Hepatocyte (in vitro differentiated cells): ENCODE data around the gene NRG2. TPM values are rescaled to one million over a fixed set of nuclear protein-coding genes. Genes with fewer than 3 reads are reported as not detected.

Experiments
- DNase-seq: peaks from one replicate; pipeline ENCODE4 v3.0.0-alpha.2; 2016; ENCODE audit warnings: low spot score
- H2AFZ ChIP-seq: fragments of 200-600 bp; sonication (generic); 2 replicates; pipeline ENCODE4 v1.6.0; 2016; ENCODE audit warnings: antibody characterized with exemption, mild to moderate bottlenecking
- H3K27ac ChIP-seq: fragments of 200-600 bp; sonication (generic); 2 replicates; pipeline ENCODE4 v1.5.1; 2016; ENCODE audit warnings: mild to moderate bottlenecking
- H3K27me3 ChIP-seq: fragments of 200-600 bp; sonication (generic); 2 replicates; pipeline ENCODE4 v1.6.1; 2016
- H3K36me3 ChIP-seq: fragments of 200-600 bp; sonication (generic); replicated peaks from 2 replicates; pipeline ENCODE4 v1.5.1; 2016; ENCODE audit warnings: low read depth; ENCODE audit not compliant: insufficient read depth
- H3K4me1 ChIP-seq: fragments of 200-600 bp; sonication (generic); 2 replicates; pipeline ENCODE4 v1.5.1; 2016; ENCODE audit warnings: mild to moderate bottlenecking, moderate library complexity; ENCODE audit not compliant: insufficient read depth
- H3K4me2 ChIP-seq: fragments of 200-600 bp; sonication (generic); 2 replicates; pipeline ENCODE4 v1.6.0; 2016
- H3K4me3 ChIP-seq: fragments of 200-600 bp; sonication (generic); 2 replicates; pipeline ENCODE4 v1.5.1; 2016; ENCODE audit warnings: mild to moderate bottlenecking
- H3K79me2 ChIP-seq: fragments of 200-600 bp; sonication (generic); 2 replicates; pipeline ENCODE4 v1.6.0; 2017; ENCODE audit warnings: mild to moderate bottlenecking
- H3K9me2 ChIP-seq: fragments of 200-600 bp; sonication (generic); replicated peaks from 2 replicates; pipeline ENCODE4 v1.6.0; 2017; ENCODE audit warnings: mild to moderate bottlenecking; ENCODE audit not compliant: insufficient read depth
- H3K9me3 ChIP-seq: fragments of 200-600 bp; sonication (generic); 2 replicates; pipeline ENCODE4 v1.5.1; 2016; ENCODE audit warnings: low read depth, mild to moderate bottlenecking
- H4K20me1 ChIP-seq: fragments of 200-600 bp; sonication (generic); 2 replicates; pipeline ENCODE4 v1.6.0; 2016; ENCODE audit warnings: mild to moderate bottlenecking; ENCODE audit not compliant: insufficient read depth, poor library complexity, severe bottlenecking
- CTCF ChIP-seq: fragments of 200-600 bp; sonication (generic); IDR thresholded peaks from 2 replicates; pipeline ENCODE4 v1.5.1; 2016; ENCODE audit warnings: antibody characterized with exemption, mild to moderate bottlenecking; ENCODE audit not compliant: poor library complexity
- EZH2 ChIP-seq: fragments of 200-600 bp; sonication (generic); IDR thresholded peaks from 2 replicates; pipeline ENCODE4 v1.6.1; 2016; ENCODE audit warnings: antibody characterized with exemption, mild to moderate bottlenecking, borderline replicate concordance
- EZH2phosphoT487 ChIP-seq: fragments of 200-600 bp; sonication (generic); IDR thresholded peaks from one replicate; pipeline ENCODE4 v1.6.1; 2018; ENCODE audit warnings: antibody characterized with exemption, mild to moderate bottlenecking, low read depth, moderate library complexity; ENCODE audit not compliant: unreplicated experiment, severe bottlenecking
- WGBS: methylation state at CpG from one replicate; pipeline ENCODE4 v1.1.6; 2016; ENCODE audit warnings: low lambda C conversion rate; ENCODE audit errors: missing lambda C conversion rate; 5-methylcytosine and 5-hydroxymethylcytosine counted together
- polyA plus RNA-seq: library from polyadenylated mRNA; unstranded; fragments of >200 nt; fragmentation: Nextera tagmentation; extraction: Ambion mirVana; gene quantifications from 2 replicates; pipeline ENCODE4 v1.2.1, GENCODE V29; 2016
- total RNA-seq: library from RNA; depleted of rRNA; stranded (reverse); fragments of >200 nt; gene quantifications from 2 replicates; pipeline ENCODE4 v1.2.3, GENCODE V29; 2014

Gene NRG2
- total and polyA plus RNA-seq, 2 experiments from 2014 or later = 1.4 to 1.5 TPM

GRCh38 chr5:139882961-139883539 is 160.0 kb downstream of the NRG2 start:
- Histone ChIP-seq H3K9me3 (no peaks in the 10 kb centered on the region), H3K27ac (peak overlapping the region; percentile 37), H3K9me2 (no peaks in the 10 kb centered on the region), H3K79me2 (no peaks in the 10 kb centered on the region), H4K20me1 (no peaks in the 10 kb centered on the region), H3K4me3 (no peak overlapping the region), H3K4me2 (no peak overlapping the region), H3K27me3 (peaks cover 10% of the 10 kb centered on the region), H3K4me1 (peaks cover 31% of the 10 kb centered on the region), H2AFZ (no peak overlapping the region), H3K36me3 (no peaks in the 10 kb centered on the region)
- 38% methylated on average over 6 of the region's 10 CpGs for WGBS
- TF ChIP-seq EZH2phosphoT487 = no peak
- no peak for TF ChIP-seq EZH2
- TF ChIP-seq CTCF = no peak
- DNase-seq = peak; percentile 34

- no peak for TF ChIP-seq CTCF
- TF ChIP-seq EZH2phosphoT487 = no peak
- no peak for TF ChIP-seq EZH2
- Histone ChIP-seq H2AFZ (no peak overlapping the region), H3K4me1 (peaks cover 31% of the 10 kb centered on the region), H3K4me3 (no peak overlapping the region), H3K27me3 (peaks cover 10% of the 10 kb centered on the region), H3K36me3 (no peaks in the 10 kb centered on the region), H3K4me2 (no peak overlapping the region), H4K20me1 (no peaks in the 10 kb centered on the region), H3K27ac (peak overlapping the region; percentile 37), H3K79me2 (no peaks in the 10 kb centered on the region), H3K9me2 (no peaks in the 10 kb centered on the region), H3K9me3 (no peaks in the 10 kb centered on the region)
- WGBS = 81% methylated on average over 3 of the region's 3 CpGs
- DNase-seq = no peak
Measured at GRCh38 chr5:139882316-139882715, 160.8 kb downstream of the NRG2 start.

- TF ChIP-seq CTCF = no peak
- no peak for TF ChIP-seq EZH2
- no peak for TF ChIP-seq EZH2phosphoT487
- Histone ChIP-seq H3K9me3 (no peaks in the 10 kb centered on the region), H3K36me3 (no peaks in the 10 kb centered on the region), H4K20me1 (no peaks in the 10 kb centered on the region), H3K27me3 (peaks cover 2% of the 10 kb centered on the region), H2AFZ (no peak overlapping the region), H3K4me2 (peak overlapping the region; percentile 54), H3K27ac (peak overlapping the region; percentile 87), H3K79me2 (no peaks in the 10 kb centered on the region), H3K9me2 (no peaks in the 10 kb centered on the region), H3K4me3 (no peak overlapping the region), H3K4me1 (peaks cover 31% of the 10 kb centered on the region)
- WGBS = 76% methylated on average over 5 of the region's 5 CpGs
- no peak for DNase-seq
Measured at GRCh38 chr5:139881143-139881733, 161.9 kb downstream of the NRG2 start.
